ENCODE data around the gene RAI14.

GRCh38 chr5:34652466-34652865, 3.7 kb upstream of the RAI14 start:
- TF ChIP-seq CTCF (IDR thresholded peaks at IDR 0.05) (no peak), POLR2A (IDR thresholded peaks at IDR 0.05) (no peak)

Measured in testis (tissue), 2 donors.